ENCODE results near the gene NFASC. TPM values are rescaled to one million over a fixed set of nuclear protein-coding genes. Genes with fewer than 3 reads are reported as not detected.

NFASC gene
- total and polyA plus RNA-seq, 2 experiments from 2014 or later: 0.75 to 2.2 TPM

DNA sequence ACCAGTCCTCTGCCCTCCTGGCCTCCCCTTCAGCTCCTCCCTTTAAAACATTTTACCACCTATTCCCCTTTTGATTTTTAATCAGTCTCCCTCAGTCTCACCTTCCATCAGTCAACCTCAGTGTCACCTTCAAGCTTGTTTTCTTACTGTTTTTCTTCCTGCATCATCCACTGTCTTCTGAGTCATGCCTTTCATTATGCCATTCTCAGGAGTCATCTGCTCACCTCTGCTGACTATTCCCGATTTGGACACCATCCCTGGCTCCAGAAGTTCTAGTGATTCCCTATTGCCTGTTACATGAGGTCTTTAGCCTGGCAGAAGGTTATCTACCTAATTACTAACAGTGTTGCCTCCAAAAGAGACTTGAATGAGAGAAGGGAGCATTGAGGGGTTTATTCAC, 23.9 kb downstream of the NFASC start:
- Histone ChIP-seq H3K9me3 (ENCODE audit: low read depth) (no peaks in the 10 kb centered on the region), H3K79me2 (no peaks in the 10 kb centered on the region), H3K27ac (no peak overlapping the region), H3K4me3 (no peak overlapping the region), H3K36me3 (replicated peaks; ENCODE audit: insufficient read depth, low read depth) (no peaks in the 10 kb centered on the region), H3K4me1 (ENCODE audit: insufficient read depth) (no peaks in the 10 kb centered on the region), H3K4me2 (no peak overlapping the region), H4K20me1 (ENCODE audit: insufficient read depth, poor library complexity, severe bottlenecking) (no peaks in the 10 kb centered on the region), H2AFZ (no peak overlapping the region), H3K9me2 (replicated peaks; ENCODE audit: insufficient read depth) (no peaks in the 10 kb centered on the region), H3K27me3 (peaks cover 51% of the 10 kb centered on the region)
- WGBS (ENCODE audit: low lambda C conversion rate, missing lambda C conversion rate): 73% methylated on average over 1 of the region's 1 CpG
- DNase-seq (ENCODE audit: low spot score): no peak
- TF ChIP-seq EZH2 (IDR thresholded peaks at IDR 0.05; ENCODE audit: borderline replicate concordance) (no peak), EZH2phosphoT487 (IDR thresholded peaks at IDR 0.05; ENCODE audit: low read depth, severe bottlenecking, unreplicated experiment) (no peak), CTCF (IDR thresholded peaks at IDR 0.05; ENCODE audit: poor library complexity) (no peak)

DNA sequence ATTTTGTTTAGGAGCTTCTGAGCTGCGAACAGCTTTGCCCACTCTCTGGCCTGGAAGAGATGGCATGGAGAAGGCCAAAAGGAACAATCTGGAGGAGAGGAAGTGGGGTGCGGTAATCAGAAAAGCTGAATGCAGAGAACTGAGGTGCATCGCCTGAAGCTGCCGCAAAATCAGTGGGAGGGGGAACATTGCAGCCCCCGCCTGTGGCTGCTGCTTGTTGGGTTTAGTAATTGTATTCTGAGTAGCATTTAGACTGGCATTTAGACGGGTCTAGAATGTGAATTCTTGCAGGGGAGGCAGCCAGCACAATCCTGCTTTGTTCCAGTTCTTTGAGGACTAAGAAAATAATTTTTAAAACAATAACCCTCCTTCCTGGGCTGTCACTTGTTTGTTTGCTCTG, 25.4 kb downstream of the NFASC start:
- Histone ChIP-seq H3K27me3 (peaks cover 48% of the 10 kb centered on the region), H3K27ac (no peak overlapping the region), H3K4me3 (no peak overlapping the region), H3K36me3 (replicated peaks; ENCODE audit: insufficient read depth, low read depth) (no peaks in the 10 kb centered on the region), H3K9me3 (ENCODE audit: low read depth) (no peaks in the 10 kb centered on the region), H2AFZ (no peak overlapping the region), H3K4me1 (ENCODE audit: insufficient read depth) (no peaks in the 10 kb centered on the region), H4K20me1 (ENCODE audit: insufficient read depth, poor library complexity, severe bottlenecking) (no peaks in the 10 kb centered on the region), H3K79me2 (no peaks in the 10 kb centered on the region), H3K9me2 (replicated peaks; ENCODE audit: insufficient read depth) (no peaks in the 10 kb centered on the region), H3K4me2 (no peak overlapping the region)
- TF ChIP-seq EZH2 (IDR thresholded peaks at IDR 0.05; ENCODE audit: borderline replicate concordance): no peak
- no peak for TF ChIP-seq EZH2phosphoT487 (IDR thresholded peaks at IDR 0.05; ENCODE audit: low read depth, severe bottlenecking, unreplicated experiment)
- no peak for TF ChIP-seq CTCF (IDR thresholded peaks at IDR 0.05; ENCODE audit: poor library complexity)
- WGBS (ENCODE audit: low lambda C conversion rate, missing lambda C conversion rate): 91% methylated on average over 6 of the region's 6 CpGs
- DNase-seq (ENCODE audit: low spot score): no peak

DNA sequence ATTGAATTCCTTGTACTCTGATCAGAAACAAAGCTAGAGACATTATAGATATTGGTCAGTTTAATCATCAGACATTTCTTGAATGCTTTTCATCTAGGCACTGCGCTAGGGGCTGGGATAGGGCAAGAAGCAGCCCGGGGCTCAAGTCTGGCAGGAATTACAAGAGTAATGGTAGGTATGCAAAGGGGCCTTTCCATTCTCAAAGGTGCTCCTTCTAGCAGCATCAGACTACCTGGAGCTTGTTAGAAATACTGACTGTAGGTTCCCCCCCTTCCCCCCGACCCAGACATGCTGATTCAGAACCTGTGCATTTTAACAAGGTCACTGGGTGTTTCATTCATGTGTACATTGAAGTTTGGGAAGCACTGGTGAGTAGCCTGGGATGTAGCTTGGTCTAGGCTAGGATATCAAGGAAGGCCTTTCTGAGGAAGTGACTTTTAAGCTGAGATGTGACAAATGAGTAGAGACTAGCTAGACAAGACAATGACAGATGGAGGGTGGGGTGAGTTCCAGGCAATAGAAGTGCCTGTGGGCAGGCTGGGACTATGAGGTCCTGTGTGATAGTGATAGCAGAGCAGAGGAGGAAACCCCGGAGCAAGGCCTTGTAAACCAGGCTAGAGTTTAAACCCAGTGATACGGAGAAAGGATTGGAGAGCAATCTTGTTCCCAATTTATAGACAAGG, 26.3 kb downstream of the NFASC start:
- 67% methylated on average over 5 of the region's 5 CpGs for WGBS (ENCODE audit: low lambda C conversion rate, missing lambda C conversion rate)
- H3K4me1 ChIP-seq (ENCODE audit: insufficient read depth): no peaks in the 10 kb centered on the region
- H3K79me2 ChIP-seq: no peaks in the 10 kb centered on the region
- TF ChIP-seq EZH2 (IDR thresholded peaks at IDR 0.05; ENCODE audit: borderline replicate concordance) (no peak), EZH2phosphoT487 (IDR thresholded peaks at IDR 0.05; ENCODE audit: low read depth, severe bottlenecking, unreplicated experiment) (no peak), CTCF (IDR thresholded peaks at IDR 0.05; ENCODE audit: poor library complexity) (no peak)
- H3K27ac ChIP-seq: no peak overlapping the region
- H3K9me2 ChIP-seq (replicated peaks; ENCODE audit: insufficient read depth): no peaks in the 10 kb centered on the region
- H2AFZ ChIP-seq: no peak overlapping the region
- peaks cover 52% of the 10 kb centered on the region for H3K27me3 ChIP-seq
- H3K36me3 ChIP-seq (replicated peaks; ENCODE audit: insufficient read depth, low read depth): no peaks in the 10 kb centered on the region
- no peak overlapping the region for H3K4me3 ChIP-seq
- no peaks in the 10 kb centered on the region for H3K9me3 ChIP-seq (ENCODE audit: low read depth)
- no peak for DNase-seq (ENCODE audit: low spot score)
- no peaks in the 10 kb centered on the region for H4K20me1 ChIP-seq (ENCODE audit: insufficient read depth, poor library complexity, severe bottlenecking)
- H3K4me2 ChIP-seq: no peak overlapping the region

Data from hepatocyte (in vitro differentiated cells).